Measurements from ENCODE around the gene SPAG9.
A peak's percentile ranks its signal among the peaks of the same experiment; 100 is the strongest.

Gene SPAG9

GRCh38 chr17:51028176-51028863 is 92.3 kb downstream of the SPAG9 start:
- H3K4me1 Mint-ChIP-seq = peaks cover 25% of the 10 kb centered on the region
- H3K9me3 Mint-ChIP-seq = no peaks in the 10 kb centered on the region
- peaks cover 15% of the 10 kb centered on the region for H3K36me3 Mint-ChIP-seq
- no peak overlapping the region for H3K4me3 Mint-ChIP-seq
- CTCF ChIA-PET = no interaction called here
- no peaks in the 10 kb centered on the region for H3K27me3 Mint-ChIP-seq
- H3K27ac Mint-ChIP-seq = no peak overlapping the region
- DNase-seq = no peak

- Mint-ChIP-seq H3K4me3 (no peak overlapping the region), H3K36me3 (peaks cover 26% of the 10 kb centered on the region), H3K4me1 (no peaks in the 10 kb centered on the region), H3K27me3 (no peaks in the 10 kb centered on the region), H3K9me3 (no peaks in the 10 kb centered on the region), H3K27ac (no peak overlapping the region)
- no peak for DNase-seq
- CTCF ChIA-PET = no interaction called here
Observed at GRCh38 chr17:51018541-51018940, 102.1 kb downstream of the SPAG9 start.

GRCh38 chr17:51017270-51017669 is 103.4 kb downstream of the SPAG9 start:
- CTCF ChIA-PET = interaction anchor here (0.7 kb wide), 1 partner anchor 23 kb away, joined by 3 read pairs; no protein-coding TSS in a partner anchor
- H3K4me3 Mint-ChIP-seq = no peak overlapping the region
- H3K27me3 Mint-ChIP-seq = no peaks in the 10 kb centered on the region
- H3K36me3 Mint-ChIP-seq = peaks cover 26% of the 10 kb centered on the region
- H3K27ac Mint-ChIP-seq = no peak overlapping the region
- no peaks in the 10 kb centered on the region for H3K4me1 Mint-ChIP-seq
- no peaks in the 10 kb centered on the region for H3K9me3 Mint-ChIP-seq
- no peak for DNase-seq

- Mint-ChIP-seq H3K9me3 (no peaks in the 10 kb centered on the region), H3K27ac (no peak overlapping the region), H3K36me3 (peaks cover 26% of the 10 kb centered on the region), H3K4me1 (no peaks in the 10 kb centered on the region), H3K4me3 (no peak overlapping the region), H3K27me3 (no peaks in the 10 kb centered on the region)
- no peak for DNase-seq
- CTCF ChIA-PET = no interaction called here
Observed at GRCh38 chr17:51016099-51016498, 104.6 kb downstream of the SPAG9 start.

DNA sequence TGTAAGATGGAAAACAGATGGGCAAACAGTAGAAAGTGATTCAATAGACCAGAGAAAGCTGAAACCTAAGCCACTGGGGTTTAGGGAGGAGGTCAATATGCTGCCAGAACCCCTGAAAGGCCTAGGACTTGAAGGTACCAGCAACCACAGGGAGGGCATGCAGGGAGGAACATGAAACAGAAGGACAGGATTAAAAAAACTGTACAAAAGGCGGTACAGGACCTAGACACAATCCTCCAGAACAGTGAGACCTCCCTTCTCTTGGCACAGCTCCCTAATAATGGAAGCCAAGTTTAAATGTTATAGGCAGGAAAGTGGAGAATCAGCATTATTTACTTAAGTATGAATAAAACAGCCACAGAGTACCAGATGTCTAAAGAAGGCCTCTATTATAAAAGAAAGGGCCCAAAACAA is 105.5 kb downstream of the SPAG9 start:
- H3K27ac Mint-ChIP-seq = no peak overlapping the region

GRCh38 chr17:51014129-51014528 is 106.5 kb downstream of the SPAG9 start:
- Mint-ChIP-seq H3K36me3 (peaks cover 20% of the 10 kb centered on the region), H3K4me1 (no peaks in the 10 kb centered on the region), H3K27me3 (no peaks in the 10 kb centered on the region), H3K4me3 (no peak overlapping the region), H3K9me3 (no peaks in the 10 kb centered on the region), H3K27ac (no peak overlapping the region)
- DNase-seq = no peak
- CTCF ChIA-PET = interaction anchor here (1.3 to 1.9 kb wide), 3 partner anchors 14 to 162 kb away, joined by 3 to 11 read pairs (median 4); no protein-coding TSS in a partner anchor

More for the DNA sequence above, 105.5 kb downstream of the SPAG9 start:
- Mint-ChIP-seq H3K9me3 (no peaks in the 10 kb centered on the region), H3K4me1 (no peaks in the 10 kb centered on the region), H3K4me3 (no peak overlapping the region), H3K27me3 (no peaks in the 10 kb centered on the region), H3K36me3 (peaks cover 20% of the 10 kb centered on the region)
- CTCF ChIA-PET = interaction anchor here (1.4 to 1.9 kb wide), 2 partner anchors 15 to 42 kb away, joined by 4 to 11 read pairs; no protein-coding TSS in a partner anchor
- DNase-seq = no peak

- H3K4me3 Mint-ChIP-seq = no peak overlapping the region
- H3K9me3 Mint-ChIP-seq = no peaks in the 10 kb centered on the region
- CTCF ChIA-PET = no interaction called here
- H3K27ac Mint-ChIP-seq = no peak overlapping the region
- no peak for DNase-seq
- H3K36me3 Mint-ChIP-seq = peaks cover 18% of the 10 kb centered on the region
- H3K4me1 Mint-ChIP-seq = no peaks in the 10 kb centered on the region
- no peaks in the 10 kb centered on the region for H3K27me3 Mint-ChIP-seq
Observed at GRCh38 chr17:51013322-51013721, 107.3 kb downstream of the SPAG9 start.

DNA sequence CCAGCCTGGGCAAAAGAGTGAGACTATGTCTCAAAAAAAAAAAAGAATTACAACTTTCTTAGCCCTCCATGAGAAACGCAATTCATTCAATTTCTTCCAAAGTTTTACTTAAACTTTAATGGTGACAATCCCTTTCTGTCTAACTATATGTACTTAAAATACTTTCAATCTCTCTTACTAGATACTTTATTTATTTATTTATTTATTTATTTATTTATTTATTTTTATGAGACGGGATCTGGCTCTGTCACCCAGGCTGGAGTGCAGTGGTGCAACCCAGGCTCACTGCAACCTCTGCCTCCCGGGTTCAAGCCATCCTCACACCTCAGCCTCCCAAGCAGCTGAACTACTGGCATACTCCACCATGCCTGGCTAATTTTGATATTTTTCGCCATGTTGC is 108.1 kb downstream of the SPAG9 start:
- no peak for DNase-seq
- H3K4me1 Mint-ChIP-seq = no peaks in the 10 kb centered on the region
- peak overlapping the region; percentile 54 for H3K27ac Mint-ChIP-seq
- no peaks in the 10 kb centered on the region for H3K9me3 Mint-ChIP-seq
- no peaks in the 10 kb centered on the region for H3K27me3 Mint-ChIP-seq
- peaks cover 14% of the 10 kb centered on the region for H3K36me3 Mint-ChIP-seq
- CTCF ChIA-PET = no interaction called here
- H3K4me3 Mint-ChIP-seq = no peak overlapping the region

DNA sequence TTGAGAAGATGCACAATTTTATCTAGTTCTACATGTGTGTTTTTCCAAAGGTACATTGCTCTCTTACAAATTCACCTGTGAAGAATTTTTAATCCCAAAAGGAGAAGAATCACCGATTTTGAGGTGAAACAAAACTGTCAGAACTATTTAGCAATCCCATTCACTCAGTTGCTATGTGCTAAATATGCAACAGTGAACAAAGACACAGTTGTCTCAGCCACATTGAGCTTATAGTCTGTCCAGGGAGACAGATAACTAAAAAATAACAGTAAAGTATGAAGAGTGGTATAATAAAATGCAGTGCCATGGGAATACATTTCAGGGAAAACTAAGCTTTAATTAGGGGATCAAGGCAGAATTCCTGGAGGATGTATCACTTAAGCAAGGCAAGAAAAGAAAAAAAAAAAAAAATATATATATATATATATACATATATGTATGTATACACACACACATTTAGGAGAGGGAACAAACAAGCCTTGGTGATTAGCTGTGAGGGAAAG is 110.4 kb downstream of the SPAG9 start:
- Mint-ChIP-seq H3K9me3 (no peaks in the 10 kb centered on the region), H3K27me3 (no peaks in the 10 kb centered on the region), H3K4me3 (no peak overlapping the region), H3K4me1 (no peaks in the 10 kb centered on the region), H3K27ac (no peak overlapping the region), H3K36me3 (peaks cover 12% of the 10 kb centered on the region)
- CTCF ChIA-PET = no interaction called here
- no peak for DNase-seq

GRCh38 chr17:51006601-51007000 is 114.1 kb downstream of the SPAG9 start:
- H3K36me3 Mint-ChIP-seq = peaks cover 17% of the 10 kb centered on the region
- CTCF ChIA-PET = interaction anchor here (9.5 kb wide), 1 partner anchor 146 kb away, joined by 82 read pairs; the partner anchor contains the start of gene NME1
- no peak for DNase-seq
- H3K27ac Mint-ChIP-seq = no peak overlapping the region
- no peaks in the 10 kb centered on the region for H3K9me3 Mint-ChIP-seq
- no peaks in the 10 kb centered on the region for H3K27me3 Mint-ChIP-seq
- no peak overlapping the region for H3K4me3 Mint-ChIP-seq
- H3K4me1 Mint-ChIP-seq = no peaks in the 10 kb centered on the region

GRCh38 chr17:51005768-51006167 is 114.9 kb downstream of the SPAG9 start:
- Mint-ChIP-seq H3K27ac (no peak overlapping the region), H3K27me3 (no peaks in the 10 kb centered on the region), H3K4me1 (no peaks in the 10 kb centered on the region), H3K4me3 (no peak overlapping the region), H3K9me3 (no peaks in the 10 kb centered on the region), H3K36me3 (peaks cover 22% of the 10 kb centered on the region)
- CTCF ChIA-PET = interaction anchor here (1.3 to 9.5 kb wide), 2 partner anchors 51 to 146 kb away, joined by 4 to 82 read pairs; partner anchors contain the start of gene NME1
- no peak for DNase-seq

- Mint-ChIP-seq H3K27ac (no peak overlapping the region), H3K9me3 (no peaks in the 10 kb centered on the region), H3K4me3 (no peak overlapping the region), H3K36me3 (peaks cover 22% of the 10 kb centered on the region), H3K4me1 (no peaks in the 10 kb centered on the region), H3K27me3 (no peaks in the 10 kb centered on the region)
- DNase-seq = no peak
- CTCF ChIA-PET = interaction anchor here (1.1 to 9.5 kb wide), 3 partner anchors 52 to 152 kb away, joined by 4 to 82 read pairs (median 4); partner anchors contain the start of gene NME1
Observed at GRCh38 chr17:51004249-51004648, 116.4 kb downstream of the SPAG9 start.

DNA sequence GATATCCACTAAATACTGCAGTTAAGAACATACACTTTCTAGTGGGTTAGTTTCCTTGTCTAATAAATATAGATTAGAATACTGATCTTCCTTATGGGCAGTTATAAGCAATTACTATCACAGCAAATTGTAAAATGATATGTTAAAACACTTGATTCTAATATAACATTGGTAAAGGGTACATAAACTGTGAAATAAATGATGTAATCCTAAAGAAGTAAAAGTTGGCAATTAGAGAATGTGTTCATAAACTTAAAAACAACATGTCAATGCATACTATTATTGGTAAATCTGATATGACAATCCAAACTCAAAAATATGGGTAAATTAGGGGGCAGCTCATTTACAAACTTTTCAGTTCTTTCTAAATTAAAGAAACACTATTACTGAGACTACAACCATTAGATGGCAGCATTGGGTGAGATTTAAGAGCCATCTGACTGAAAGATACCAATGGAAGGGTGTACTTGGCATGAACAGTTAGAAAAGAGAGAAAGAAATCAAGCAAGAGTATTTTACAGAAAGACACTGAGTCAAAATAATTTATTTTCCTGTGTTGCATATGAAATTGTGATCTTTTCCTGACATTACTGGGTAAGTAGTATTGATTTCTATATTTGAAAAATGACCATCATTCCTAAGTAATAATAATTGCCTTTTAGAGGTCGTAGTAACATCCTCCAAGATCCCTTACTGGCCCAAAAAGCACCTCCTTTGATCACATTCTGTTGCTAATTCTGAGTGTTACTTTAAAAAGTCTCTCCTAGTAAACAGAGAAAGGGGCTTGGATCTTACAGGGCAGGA is 119.6 kb downstream of the SPAG9 start:
- Mint-ChIP-seq H3K27ac (no peak overlapping the region), H3K27me3 (no peaks in the 10 kb centered on the region), H3K4me3 (no peak overlapping the region), H3K4me1 (no peaks in the 10 kb centered on the region), H3K36me3 (peaks cover 20% of the 10 kb centered on the region), H3K9me3 (no peaks in the 10 kb centered on the region)
- peak; percentile 27 for DNase-seq
- CTCF ChIA-PET = interaction anchor here (1.1 to 9.5 kb wide), 9 partner anchors 14 to 156 kb away, joined by 3 to 82 read pairs (median 6); partner anchors contain the start of gene NME1

DNA sequence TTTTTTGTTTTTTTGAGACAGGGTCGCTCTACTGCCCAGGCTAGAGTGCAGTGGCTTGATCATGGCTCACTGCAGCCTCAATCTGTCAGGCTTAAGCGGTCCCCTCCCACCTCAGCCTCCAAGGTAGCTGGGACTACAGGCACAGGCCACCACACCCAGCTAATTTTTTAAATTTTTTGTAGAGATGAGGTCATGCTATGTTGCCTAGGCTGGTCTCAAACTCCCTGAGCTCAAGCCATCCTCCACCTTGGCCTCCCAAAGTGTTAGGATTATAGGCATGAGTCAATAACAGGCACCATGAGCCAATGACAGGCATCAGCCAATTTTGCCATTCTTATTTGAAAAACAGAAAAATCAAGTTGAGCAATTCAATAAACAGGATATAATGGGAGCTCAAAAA is 125.0 kb downstream of the SPAG9 start:
- Mint-ChIP-seq H3K27me3 (no peaks in the 10 kb centered on the region), H3K4me1 (no peaks in the 10 kb centered on the region), H3K4me3 (no peak overlapping the region), H3K9me3 (no peaks in the 10 kb centered on the region), H3K36me3 (peaks cover 30% of the 10 kb centered on the region), H3K27ac (no peak overlapping the region)
- no peak for DNase-seq
- CTCF ChIA-PET = interaction anchor here (1.0 kb wide), 1 partner anchor 158 kb away, joined by 4 read pairs; the partner anchor contains the start of gene NME1
